Measurements from ENCODE around the gene PET117.
A peak's percentile ranks its signal among the peaks of the same experiment; 100 is the strongest.

Gene PET117

GRCh38 chr20:18187020-18187419, 49.4 kb downstream of the PET117 start:
- Mint-ChIP-seq H3K9me3 (no peaks in the 10 kb centered on the region), H3K27me3 (no peaks in the 10 kb centered on the region), H3K4me3 (no peak overlapping the region), H3K4me1 (peaks cover 6% of the 10 kb centered on the region), H3K27ac (no peak overlapping the region)
- ATAC-seq (no peak), DNase-seq (no peak)

DNA sequence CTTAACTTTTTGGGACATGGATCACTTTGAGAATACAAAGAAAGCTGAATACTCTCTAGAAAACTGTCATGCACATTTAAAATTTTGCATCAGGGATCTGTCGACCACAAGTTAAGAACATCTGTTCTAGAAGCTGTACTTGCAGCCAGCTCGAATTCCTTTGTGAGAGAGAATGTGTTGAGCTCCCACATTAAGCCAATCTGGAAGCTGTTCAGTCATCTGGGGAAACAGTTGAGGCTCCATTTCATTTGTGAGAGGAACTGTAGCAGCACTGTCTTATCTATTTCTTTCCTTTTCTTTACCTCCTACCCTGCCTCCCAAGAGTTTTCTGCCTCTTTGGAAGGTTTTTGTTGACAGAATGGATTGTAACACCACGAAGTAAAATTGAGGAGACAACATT, 50.8 kb downstream of the PET117 start:
- no peaks in the 10 kb centered on the region for H3K27me3 Mint-ChIP-seq
- no peaks in the 10 kb centered on the region for H3K9me3 Mint-ChIP-seq
- no peak for ATAC-seq
- H3K4me3 Mint-ChIP-seq = no peak overlapping the region
- H3K27ac Mint-ChIP-seq = no peak overlapping the region
- peaks cover 6% of the 10 kb centered on the region for H3K4me1 Mint-ChIP-seq
- DNase-seq = no peak

DNA sequence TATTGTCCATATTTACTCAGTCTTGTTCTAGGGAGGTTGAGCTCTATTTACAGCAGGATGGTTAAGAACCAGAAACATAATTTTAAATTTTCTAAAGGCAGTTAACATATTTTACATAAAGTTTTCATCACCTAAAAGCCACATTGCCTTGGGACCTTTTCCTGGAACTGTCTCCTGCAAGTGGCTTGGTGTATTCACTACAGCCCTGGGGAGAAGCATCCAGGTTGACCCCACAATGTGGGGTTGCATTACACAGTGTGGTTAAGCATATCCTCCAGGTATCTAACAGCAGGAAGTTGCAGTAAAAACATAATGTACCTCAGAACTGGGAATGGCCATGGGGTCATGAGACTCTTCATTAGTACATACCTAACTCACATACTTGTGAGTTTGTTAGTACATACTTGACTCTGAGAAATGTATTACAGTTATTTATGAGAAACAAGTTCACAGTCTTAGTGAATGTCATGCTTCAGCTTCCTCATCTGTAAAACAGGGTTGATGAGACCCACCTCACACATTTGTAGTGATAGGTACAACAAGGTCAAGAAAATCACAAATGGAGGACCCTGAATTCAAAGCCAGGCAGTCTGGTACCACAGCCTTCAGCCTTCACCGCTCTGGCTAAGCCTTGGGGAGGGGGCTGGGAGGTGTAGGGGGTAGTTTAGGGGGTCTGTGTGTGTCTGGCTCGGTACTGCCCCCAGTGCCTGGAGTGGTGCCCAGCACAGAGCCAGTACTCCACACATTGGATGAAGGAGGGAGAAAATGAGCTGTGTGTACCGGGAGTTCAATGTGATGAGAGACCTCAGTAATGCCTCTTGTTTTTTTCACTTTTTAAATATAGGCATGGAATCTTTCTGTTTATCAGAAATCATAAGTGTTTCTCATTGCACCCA, 52.9 kb downstream of the PET117 start:
- peaks cover 6% of the 10 kb centered on the region for H3K4me1 Mint-ChIP-seq
- peak overlapping the region in 1 of 2 donors; percentile 82 for H3K27ac Mint-ChIP-seq
- H3K9me3 Mint-ChIP-seq = no peaks in the 10 kb centered on the region
- DNase-seq = no peak
- ATAC-seq = peak; percentile 39
- H3K4me3 Mint-ChIP-seq = no peak overlapping the region
- no peaks in the 10 kb centered on the region for H3K27me3 Mint-ChIP-seq

DNA sequence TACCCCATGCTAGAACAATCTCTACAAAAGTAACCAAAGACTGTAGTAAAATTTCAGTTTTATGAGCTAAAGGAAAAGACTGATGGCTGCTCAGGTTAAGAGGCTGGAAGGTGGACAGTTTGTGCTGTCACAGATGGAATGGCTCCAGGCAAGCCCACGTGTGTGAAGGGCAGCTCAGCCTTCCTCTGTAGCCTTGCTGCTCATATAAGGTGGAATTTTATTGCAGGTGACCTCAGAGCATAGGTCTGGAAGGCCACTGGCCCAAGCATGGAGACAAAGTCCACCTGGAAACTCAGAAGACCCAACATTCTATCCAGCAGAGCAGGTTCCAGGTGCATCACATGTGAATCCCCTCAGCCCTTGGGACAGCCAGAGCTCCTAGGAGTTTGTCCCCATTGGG, 53.6 kb downstream of the PET117 start:
- ATAC-seq = no peak
- no peaks in the 10 kb centered on the region for H3K27me3 Mint-ChIP-seq
- peaks cover 6% of the 10 kb centered on the region for H3K4me1 Mint-ChIP-seq
- H3K27ac Mint-ChIP-seq = peak overlapping the region in 1 of 2 donors; percentile 27
- no peaks in the 10 kb centered on the region for H3K9me3 Mint-ChIP-seq
- H3K4me3 Mint-ChIP-seq = no peak overlapping the region
- no peak for DNase-seq
